HL-60 (cell line): ENCODE measurements around the gene C17orf67.

Source experiments
- DNase-seq, 2 experiments: peaks; one replicate each; pipeline ENCODE4 v3.0.0-alpha.2; 2010 to 2020; ENCODE audit warnings: low read depth in 1 of 2, low spot score in 1 of 2
- H3K27ac ChIP-seq: fragments of 250-450 bp; sonication (Bioruptor Pico); replicated peaks from 2 replicates; pipeline ENCODE4 v1.5.1; 2020; ENCODE audit warnings: mild to moderate bottlenecking, moderate library complexity
- H3K27me3 ChIP-seq: fragments of 250-450 bp; sonication (Bioruptor Pico); 2 replicates; pipeline ENCODE4 v1.5.1; 2021; ENCODE audit warnings: mild to moderate bottlenecking, moderate library complexity; ENCODE audit not compliant: insufficient read depth, poor library complexity, severe bottlenecking
- H3K4me3 ChIP-seq: replicated peaks from 2 replicates; pipeline ENCODE4 v1.5.1; 2011; ENCODE audit warnings: mild to moderate bottlenecking, control low read depth, low read length; ENCODE audit not compliant: insufficient read depth
- CTCF ChIP-seq: IDR thresholded peaks from one replicate; pipeline ENCODE4 v1.5.1; 2011; ENCODE audit warnings: low read length, control low read depth, inconsistent platforms; ENCODE audit not compliant: insufficient read depth
- GABPA ChIP-seq: IDR thresholded peaks from 2 replicates; pipeline ENCODE4 v1.6.1; 2012; ENCODE audit warnings: low read depth
- POLR2AphosphoS5 ChIP-seq: IDR thresholded peaks from 2 replicates; pipeline ENCODE4 v1.6.1; 2012; ENCODE audit warnings: low read depth
- REST ChIP-seq: IDR thresholded peaks from 2 replicates; pipeline ENCODE4 v1.6.1; 2012; ENCODE audit warnings: low read depth; ENCODE audit not compliant: insufficient replicate concordance
- SPI1 ChIP-seq: IDR thresholded peaks from 2 replicates; pipeline ENCODE4 v1.6.1; 2012; ENCODE audit warnings: low read depth, mild to moderate bottlenecking, borderline replicate concordance

C17orf67 gene

GRCh38 chr17:56863974-56864373 lies 30.3 kb upstream of the C17orf67 start:
- no peak overlapping the region for H3K27ac ChIP-seq
- TF ChIP-seq POLR2AphosphoS5 (no peak), CTCF (no peak), SPI1 (no peak), GABPA (no peak), REST (no peak)
- no peaks in the 10 kb centered on the region for H3K27me3 ChIP-seq
- no peak for DNase-seq
- no peak overlapping the region for H3K4me3 ChIP-seq

GRCh38 chr17:56861899-56862298 lies 28.2 kb upstream of the C17orf67 start:
- no peak for DNase-seq
- TF ChIP-seq POLR2AphosphoS5 = no peak
- no peak for TF ChIP-seq CTCF
- TF ChIP-seq SPI1 = no peak
- no peak for TF ChIP-seq GABPA
- TF ChIP-seq REST = no peak
- no peaks in the 10 kb centered on the region for H3K27me3 ChIP-seq
- no peak overlapping the region for H3K27ac ChIP-seq
- no peak overlapping the region for H3K4me3 ChIP-seq

GRCh38 chr17:56851008-56851407 lies 17.3 kb upstream of the C17orf67 start:
- no peak for DNase-seq
- no peak overlapping the region for H3K4me3 ChIP-seq
- H3K27ac ChIP-seq = no peak overlapping the region
- TF ChIP-seq GABPA = no peak
- TF ChIP-seq SPI1 = peak; percentile 48; the same call in 1 of the 2 replicates
- H3K27me3 ChIP-seq = no peaks in the 10 kb centered on the region

GRCh38 chr17:56850591-56850990 lies 16.9 kb upstream of the C17orf67 start:
- Histone ChIP-seq H3K4me3 (no peak overlapping the region), H3K27me3 (no peaks in the 10 kb centered on the region), H3K27ac (no peak overlapping the region)
- TF ChIP-seq GABPA (no peak), SPI1 (no peak), POLR2AphosphoS5 (no peak), REST (no peak), CTCF (no peak)
- no peak for DNase-seq
